ENCODE measurements around the gene ABCA1. TPM values are rescaled to one million over a fixed set of nuclear protein-coding genes. Genes with fewer than 3 reads are reported as not detected.

The ABCA1 gene
- total RNA-seq, 4 donors from 2014 or later: 4.9 to 23.8 (median 21.5) TPM

DNA sequence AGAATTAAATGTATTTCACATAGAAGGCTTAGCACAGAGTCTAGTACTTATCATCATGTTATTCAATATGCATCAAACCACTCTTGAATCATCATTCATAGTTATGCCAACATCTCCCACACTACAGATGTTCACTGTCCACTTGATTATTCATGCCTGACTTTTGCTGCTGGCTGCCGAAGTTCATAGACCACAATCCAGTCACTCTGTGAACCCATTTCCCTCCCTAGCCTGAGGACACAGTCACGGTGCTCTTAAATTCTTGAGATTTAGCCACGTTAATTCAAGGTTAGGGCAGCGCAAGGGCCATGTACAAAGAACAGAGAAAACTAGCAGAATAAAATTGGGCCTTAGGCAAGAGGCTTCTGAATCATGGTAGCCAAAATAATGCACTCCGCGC, 32.4 kb downstream of the ABCA1 start:
- Histone ChIP-seq H3K27me3 (no peaks in the 10 kb centered on the region), H3K4me3 (no peak overlapping the region), H3K36me3 (no peaks in the 10 kb centered on the region), H3K9me3 (no peaks in the 10 kb centered on the region), H3K4me1 (peaks cover 20 to 60% of the 10 kb centered on the region in 2 donors), H3K27ac (no peak overlapping the region)
- DNase-seq (no peak), ATAC-seq (peak in 1 of 2 donors; percentile 38)
- TF ChIP-seq, protein P1, sequence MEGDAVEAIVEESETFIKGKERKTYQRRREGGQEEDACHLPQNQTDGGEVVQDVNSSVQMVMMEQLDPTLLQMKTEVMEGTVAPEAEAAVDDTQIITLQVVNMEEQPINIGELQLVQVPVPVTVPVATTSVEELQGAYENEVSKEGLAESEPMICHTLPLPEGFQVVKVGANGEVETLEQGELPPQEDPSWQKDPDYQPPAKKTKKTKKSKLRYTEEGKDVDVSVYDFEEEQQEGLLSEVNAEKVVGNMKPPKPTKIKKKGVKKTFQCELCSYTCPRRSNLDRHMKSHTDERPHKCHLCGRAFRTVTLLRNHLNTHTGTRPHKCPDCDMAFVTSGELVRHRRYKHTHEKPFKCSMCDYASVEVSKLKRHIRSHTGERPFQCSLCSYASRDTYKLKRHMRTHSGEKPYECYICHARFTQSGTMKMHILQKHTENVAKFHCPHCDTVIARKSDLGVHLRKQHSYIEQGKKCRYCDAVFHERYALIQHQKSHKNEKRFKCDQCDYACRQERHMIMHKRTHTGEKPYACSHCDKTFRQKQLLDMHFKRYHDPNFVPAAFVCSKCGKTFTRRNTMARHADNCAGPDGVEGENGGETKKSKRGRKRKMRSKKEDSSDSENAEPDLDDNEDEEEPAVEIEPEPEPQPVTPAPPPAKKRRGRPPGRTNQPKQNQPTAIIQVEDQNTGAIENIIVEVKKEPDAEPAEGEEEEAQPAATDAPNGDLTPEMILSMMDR (IDR thresholded peaks at IDR 0.05 in 4 of 5, conservative IDR thresholded peaks at IDR 0.05 in 1 of 5): no peak
- no peak for TF ChIP-seq POLR2A (IDR thresholded peaks at IDR 0.05)
- intact Hi-C loops (cut with DNase I; ENCODE audit: low total_unique reads) (no loop called here), in situ Hi-C loops (cut with MboI; ENCODE audit: low sequenced_read_pairs in 4 of 4) (loop anchor here in 1 of 4 donors (25.0 kb wide), 1 partner anchor 517 kb away; no protein-coding TSS in a partner anchor)

- H3K4me1 ChIP-seq: peaks cover 31 to 59% of the 10 kb centered on the region in 2 donors
- DNase-seq (no peak), ATAC-seq (no peak)
- in situ Hi-C loops (cut with MboI; ENCODE audit: low sequenced_read_pairs in 4 of 4) (loop anchor here in 1 of 4 donors (25.0 kb wide), 1 partner anchor 520 kb away; no protein-coding TSS in a partner anchor), intact Hi-C loops (cut with DNase I; ENCODE audit: low total_unique reads) (no loop called here)
- H3K36me3 ChIP-seq: peaks cover 0 to 13% of the 10 kb centered on the region in 2 donors
- TF ChIP-seq, protein P1 (IDR thresholded peaks at IDR 0.05 in 4 of 5, conservative IDR thresholded peaks at IDR 0.05 in 1 of 5): no peak
- TF ChIP-seq POLR2A (IDR thresholded peaks at IDR 0.05): no peak
- no peaks in the 10 kb centered on the region for H3K9me3 ChIP-seq
- H3K27me3 ChIP-seq: no peaks in the 10 kb centered on the region
- no peak overlapping the region for H3K4me3 ChIP-seq
- H3K27ac ChIP-seq: no peak overlapping the region
Observed at GRCh38 chr9:104892701-104893100, 35.3 kb downstream of the ABCA1 start.

DNA sequence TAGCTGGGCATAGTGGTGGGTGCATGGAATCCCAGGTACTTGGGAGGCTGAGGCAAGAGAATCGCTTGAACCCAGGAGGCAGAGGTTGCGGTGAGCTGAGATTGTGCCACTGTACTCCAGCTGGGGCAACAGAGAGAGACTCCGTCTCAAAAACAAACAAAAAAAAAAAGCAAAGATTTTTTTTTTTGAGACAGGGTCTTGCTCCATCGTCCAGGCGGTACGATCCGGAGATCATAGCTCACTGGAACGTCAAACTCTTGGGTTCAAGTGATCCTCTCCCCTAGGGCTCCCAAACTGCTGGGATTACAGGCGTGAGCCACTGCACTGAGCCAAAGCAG, 37.6 kb downstream of the ABCA1 start:
- Histone ChIP-seq H3K27me3 (no peaks in the 10 kb centered on the region), H3K4me3 (no peak overlapping the region), H3K27ac (peak overlapping the region in 2 of 4 donors; percentile 19 to 23), H3K36me3 (peaks cover 0 to 34% of the 10 kb centered on the region in 2 donors), H3K4me1 (peaks cover 18 to 41% of the 10 kb centered on the region in 2 donors), H3K9me3 (no peaks in the 10 kb centered on the region)
- ATAC-seq (no peak), DNase-seq (no peak)
- intact Hi-C loops (cut with DNase I; ENCODE audit: low total_unique reads): no loop called here
- TF ChIP-seq POLR2A (IDR thresholded peaks at IDR 0.05): no peak
- TF ChIP-seq, protein P1 (IDR thresholded peaks at IDR 0.05 in 4 of 5, conservative IDR thresholded peaks at IDR 0.05 in 1 of 5): no peak
- in situ Hi-C loops (cut with MboI; ENCODE audit: low sequenced_read_pairs in 4 of 4): loop anchor here in 1 of 4 donors (25.0 kb wide), 1 partner anchor 522 kb away; no protein-coding TSS in a partner anchor

DNA sequence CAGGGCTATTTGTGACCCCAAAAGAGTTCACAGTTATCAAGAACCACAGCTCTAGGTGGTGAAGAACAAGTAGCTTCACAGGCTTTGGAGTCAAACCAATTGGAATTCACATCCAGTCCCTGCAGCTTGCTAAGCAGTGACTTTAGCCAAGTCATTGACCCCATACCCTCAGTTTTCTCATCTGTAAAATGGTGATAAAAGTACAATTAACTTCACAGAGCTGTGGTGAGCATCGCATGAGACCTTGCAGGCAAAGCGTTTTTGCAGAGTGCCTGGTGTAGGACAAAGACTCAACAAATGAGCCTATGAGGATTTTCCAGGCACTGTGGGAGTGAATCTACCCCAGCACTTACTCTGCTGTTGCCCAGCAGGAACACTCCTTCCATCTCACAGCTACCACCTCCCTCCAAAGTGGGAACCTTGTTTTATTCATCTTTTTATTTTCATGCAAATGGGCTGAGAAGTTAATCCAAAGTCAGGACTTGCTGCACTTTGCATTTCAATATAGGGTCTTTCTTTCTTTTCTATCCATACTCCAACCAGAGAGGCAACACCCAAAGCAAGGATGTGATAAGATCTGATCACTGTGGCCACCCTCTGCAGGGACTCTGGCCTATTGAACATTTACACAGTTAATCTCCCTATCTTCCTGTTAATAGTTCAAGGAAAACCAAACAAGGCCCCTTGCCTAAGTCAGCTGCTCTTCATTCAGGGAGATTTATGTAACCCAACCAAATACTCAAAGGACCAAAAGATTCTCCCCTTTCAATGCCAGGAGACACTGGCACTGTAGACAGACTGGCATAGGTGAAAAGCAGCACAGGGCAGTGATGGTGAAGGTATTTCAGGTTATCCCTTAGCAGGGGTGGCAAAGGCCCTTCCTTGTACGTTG, 41.9 kb downstream of the ABCA1 start:
- peaks cover 0 to 67% of the 10 kb centered on the region in 2 donors for H3K36me3 ChIP-seq
- peaks cover 12 to 24% of the 10 kb centered on the region in 2 donors for H3K4me1 ChIP-seq
- no peaks in the 10 kb centered on the region for H3K9me3 ChIP-seq
- in situ Hi-C loops (cut with MboI; ENCODE audit: low sequenced_read_pairs in 4 of 4) (loop anchor here in 1 of 4 donors (25.0 kb wide), 1 partner anchor 526 kb away; no protein-coding TSS in a partner anchor), intact Hi-C loops (cut with DNase I; ENCODE audit: low total_unique reads) (no loop called here)
- H3K27ac ChIP-seq: no peak overlapping the region
- ATAC-seq: no peak
- no peaks in the 10 kb centered on the region for H3K27me3 ChIP-seq
- no peak for DNase-seq
- H3K4me3 ChIP-seq: no peak overlapping the region
- TF ChIP-seq, protein P1 (IDR thresholded peaks at IDR 0.05 in 4 of 5, conservative IDR thresholded peaks at IDR 0.05 in 1 of 5): no peak
- no peak for TF ChIP-seq POLR2A (IDR thresholded peaks at IDR 0.05)
